ENCODE results near the gene CCDC194. TPM values are rescaled to one million over a fixed set of nuclear protein-coding genes. Genes with fewer than 3 reads are reported as not detected.

The CCDC194 gene
- total and polyA plus RNA-seq, 2 experiments from 2014 or later, result not detected

DNA sequence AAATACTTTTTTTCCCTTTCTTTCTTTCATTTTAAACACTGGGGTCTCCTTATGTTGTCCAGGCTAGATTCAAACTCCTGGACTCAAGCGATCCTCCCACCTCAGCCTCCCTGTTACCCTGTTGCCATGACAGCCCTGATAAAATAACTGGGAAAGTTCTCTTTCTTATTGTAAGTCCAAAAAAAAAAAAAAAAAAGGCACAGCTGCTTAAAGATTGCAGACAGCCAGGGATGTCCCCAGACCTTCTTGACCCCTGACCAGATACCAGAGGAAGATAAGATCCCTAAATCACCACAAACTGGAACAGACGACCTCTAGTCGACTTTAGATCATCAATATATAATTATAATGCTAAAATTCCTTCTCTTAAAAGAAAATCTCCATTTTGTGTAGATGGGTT lies 24.7 kb upstream of the CCDC194 start:
- H3K4me3 ChIP-seq, result peak overlapping the region; percentile 13

DNA sequence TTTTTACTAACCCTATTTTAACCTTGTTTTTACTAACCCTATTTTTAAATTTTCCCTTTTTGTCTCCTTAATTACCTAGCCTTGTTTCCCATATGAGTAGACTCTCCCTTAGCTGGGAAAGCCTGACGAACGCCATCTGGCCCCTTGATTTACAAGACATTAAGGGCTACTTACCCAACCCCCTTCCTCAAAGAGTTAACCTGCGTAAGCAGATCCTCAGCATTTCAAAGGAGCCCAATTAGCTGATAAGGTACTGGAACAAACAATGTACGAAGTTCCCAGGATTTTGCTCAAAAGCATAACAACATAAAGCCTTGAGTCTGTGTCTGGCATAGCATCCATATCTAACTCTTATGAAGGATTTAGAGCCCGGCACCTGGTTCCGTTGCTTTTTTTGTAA lies 21.1 kb upstream of the CCDC194 start:
- peak overlapping the region; percentile 79 for H3K4me2 ChIP-seq
- WGBS (ENCODE audit: low lambda C conversion rate, missing lambda C conversion rate), result 27% methylated on average over 6 of the region's 6 CpGs

More for the DNA sequence above, 24.7 kb upstream of the CCDC194 start:
- H3K27me3 ChIP-seq, result no peaks in the 10 kb centered on the region
- no peaks in the 10 kb centered on the region for H3K9me2 ChIP-seq (replicated peaks; ENCODE audit: insufficient read depth)
- H2AFZ ChIP-seq, result peak overlapping the region; percentile 64
- H3K4me1 ChIP-seq (ENCODE audit: insufficient read depth), result peaks cover 12% of the 10 kb centered on the region
- peak overlapping the region; percentile 76 for H3K27ac ChIP-seq
- 40% methylated on average over 3 of the region's 3 CpGs for WGBS (ENCODE audit: low lambda C conversion rate, missing lambda C conversion rate)
- peaks cover 2% of the 10 kb centered on the region for H3K79me2 ChIP-seq
- no peaks in the 10 kb centered on the region for H4K20me1 ChIP-seq (ENCODE audit: insufficient read depth, poor library complexity, severe bottlenecking)
- H3K4me2 ChIP-seq, result peak overlapping the region; percentile 75
- H3K9me3 ChIP-seq (ENCODE audit: low read depth), result no peaks in the 10 kb centered on the region
- TF ChIP-seq, protein P1, sequence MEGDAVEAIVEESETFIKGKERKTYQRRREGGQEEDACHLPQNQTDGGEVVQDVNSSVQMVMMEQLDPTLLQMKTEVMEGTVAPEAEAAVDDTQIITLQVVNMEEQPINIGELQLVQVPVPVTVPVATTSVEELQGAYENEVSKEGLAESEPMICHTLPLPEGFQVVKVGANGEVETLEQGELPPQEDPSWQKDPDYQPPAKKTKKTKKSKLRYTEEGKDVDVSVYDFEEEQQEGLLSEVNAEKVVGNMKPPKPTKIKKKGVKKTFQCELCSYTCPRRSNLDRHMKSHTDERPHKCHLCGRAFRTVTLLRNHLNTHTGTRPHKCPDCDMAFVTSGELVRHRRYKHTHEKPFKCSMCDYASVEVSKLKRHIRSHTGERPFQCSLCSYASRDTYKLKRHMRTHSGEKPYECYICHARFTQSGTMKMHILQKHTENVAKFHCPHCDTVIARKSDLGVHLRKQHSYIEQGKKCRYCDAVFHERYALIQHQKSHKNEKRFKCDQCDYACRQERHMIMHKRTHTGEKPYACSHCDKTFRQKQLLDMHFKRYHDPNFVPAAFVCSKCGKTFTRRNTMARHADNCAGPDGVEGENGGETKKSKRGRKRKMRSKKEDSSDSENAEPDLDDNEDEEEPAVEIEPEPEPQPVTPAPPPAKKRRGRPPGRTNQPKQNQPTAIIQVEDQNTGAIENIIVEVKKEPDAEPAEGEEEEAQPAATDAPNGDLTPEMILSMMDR (IDR thresholded peaks at IDR 0.05; ENCODE audit: poor library complexity), result no peak
- no peak for TF ChIP-seq EZH2phosphoT487 (IDR thresholded peaks at IDR 0.05; ENCODE audit: low read depth, severe bottlenecking, unreplicated experiment)
- no peak for TF ChIP-seq EZH2 (IDR thresholded peaks at IDR 0.05; ENCODE audit: borderline replicate concordance)
- no peaks in the 10 kb centered on the region for H3K36me3 ChIP-seq (replicated peaks; ENCODE audit: insufficient read depth, low read depth)
- no peak for DNase-seq (ENCODE audit: low spot score)

DNA sequence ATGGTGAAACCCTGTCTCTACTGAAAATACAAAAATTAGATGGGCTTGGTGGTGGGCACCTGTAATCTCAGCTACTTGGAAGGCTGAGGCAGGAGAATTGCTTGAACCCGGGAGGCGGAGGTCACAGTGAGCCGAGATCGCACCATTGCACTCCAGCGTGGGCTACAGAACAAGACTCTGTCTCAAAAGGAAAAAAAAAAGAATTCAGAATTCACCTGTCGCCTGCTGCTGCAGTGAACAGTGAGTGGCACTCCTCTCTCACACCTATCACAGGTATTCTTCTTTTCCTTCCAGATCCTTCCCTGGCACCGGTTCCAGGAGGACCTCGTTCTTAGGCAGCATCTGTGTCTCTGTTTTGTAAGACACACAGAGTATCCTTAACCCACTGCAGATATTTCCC lies 20.1 kb upstream of the CCDC194 start:
- no peak for TF ChIP-seq EZH2 (IDR thresholded peaks at IDR 0.05; ENCODE audit: borderline replicate concordance)
- no peak overlapping the region for H3K4me2 ChIP-seq
- H3K9me2 ChIP-seq (replicated peaks; ENCODE audit: insufficient read depth), result no peaks in the 10 kb centered on the region
- no peak overlapping the region for H3K4me3 ChIP-seq
- H3K4me1 ChIP-seq (ENCODE audit: insufficient read depth), result peaks cover 15% of the 10 kb centered on the region
- H3K36me3 ChIP-seq (replicated peaks; ENCODE audit: insufficient read depth, low read depth), result no peaks in the 10 kb centered on the region
- no peaks in the 10 kb centered on the region for H3K9me3 ChIP-seq (ENCODE audit: low read depth)
- no peaks in the 10 kb centered on the region for H3K27me3 ChIP-seq
- H4K20me1 ChIP-seq (ENCODE audit: insufficient read depth, poor library complexity, severe bottlenecking), result no peaks in the 10 kb centered on the region
- 79% methylated on average over 8 of the region's 8 CpGs for WGBS (ENCODE audit: low lambda C conversion rate, missing lambda C conversion rate)
- H3K79me2 ChIP-seq, result no peaks in the 10 kb centered on the region
- no peak for DNase-seq (ENCODE audit: low spot score)
- no peak overlapping the region for H2AFZ ChIP-seq
- no peak overlapping the region for H3K27ac ChIP-seq

More for the DNA sequence above, 21.1 kb upstream of the CCDC194 start:
- H3K9me2 ChIP-seq (replicated peaks; ENCODE audit: insufficient read depth), result no peaks in the 10 kb centered on the region
- H4K20me1 ChIP-seq (ENCODE audit: insufficient read depth, poor library complexity, severe bottlenecking), result no peaks in the 10 kb centered on the region
- peaks cover 17% of the 10 kb centered on the region for H3K4me1 ChIP-seq (ENCODE audit: insufficient read depth)
- H3K36me3 ChIP-seq (replicated peaks; ENCODE audit: insufficient read depth, low read depth), result no peaks in the 10 kb centered on the region
- H3K79me2 ChIP-seq, result no peaks in the 10 kb centered on the region
- peak overlapping the region; percentile 14 for H3K4me3 ChIP-seq
- peak overlapping the region; percentile 60 for H3K27ac ChIP-seq
- peak overlapping the region; percentile 61 for H2AFZ ChIP-seq
- no peak for TF ChIP-seq EZH2 (IDR thresholded peaks at IDR 0.05; ENCODE audit: borderline replicate concordance)
- TF ChIP-seq EZH2phosphoT487 (IDR thresholded peaks at IDR 0.05; ENCODE audit: low read depth, severe bottlenecking, unreplicated experiment), result no peak
- TF ChIP-seq, protein P1 (IDR thresholded peaks at IDR 0.05; ENCODE audit: poor library complexity), result no peak
- no peak for DNase-seq (ENCODE audit: low spot score)
- no peaks in the 10 kb centered on the region for H3K27me3 ChIP-seq
- H3K9me3 ChIP-seq (ENCODE audit: low read depth), result no peaks in the 10 kb centered on the region

DNA sequence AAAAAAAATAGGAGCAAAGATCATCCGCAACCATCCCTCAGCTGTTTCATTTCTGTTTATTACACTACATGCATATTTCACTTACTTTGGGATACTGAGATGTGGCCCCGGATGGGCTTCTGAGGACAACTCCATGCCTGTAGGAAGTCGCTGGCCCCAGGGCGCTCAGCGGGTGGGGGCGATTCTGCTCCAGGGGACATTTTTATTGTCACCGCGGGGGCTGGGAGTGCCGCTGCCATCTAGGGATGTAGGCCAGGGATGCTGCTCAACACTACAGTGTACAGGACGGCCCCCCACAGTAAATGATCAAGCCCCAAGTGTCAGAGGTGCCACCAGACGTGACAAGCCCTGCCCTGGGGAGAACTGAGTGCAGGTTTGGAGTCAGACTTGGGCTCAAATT lies 17.8 kb upstream of the CCDC194 start:
- Histone ChIP-seq H3K27me3 (no peaks in the 10 kb centered on the region), H4K20me1 (ENCODE audit: insufficient read depth, poor library complexity, severe bottlenecking) (no peaks in the 10 kb centered on the region), H3K4me3 (no peak overlapping the region), H3K9me2 (replicated peaks; ENCODE audit: insufficient read depth) (no peaks in the 10 kb centered on the region), H3K27ac (no peak overlapping the region), H3K4me2 (no peak overlapping the region), H3K9me3 (ENCODE audit: low read depth) (no peaks in the 10 kb centered on the region), H3K36me3 (replicated peaks; ENCODE audit: insufficient read depth, low read depth) (no peaks in the 10 kb centered on the region), H3K79me2 (no peaks in the 10 kb centered on the region), H3K4me1 (ENCODE audit: insufficient read depth) (peaks cover 11% of the 10 kb centered on the region), H2AFZ (no peak overlapping the region)
- TF ChIP-seq EZH2 (IDR thresholded peaks at IDR 0.05; ENCODE audit: borderline replicate concordance) (no peak), EZH2phosphoT487 (IDR thresholded peaks at IDR 0.05; ENCODE audit: low read depth, severe bottlenecking, unreplicated experiment) (no peak)
- TF ChIP-seq, protein P1 (IDR thresholded peaks at IDR 0.05; ENCODE audit: poor library complexity), result no peak
- no peak for DNase-seq (ENCODE audit: low spot score)
- WGBS (ENCODE audit: low lambda C conversion rate, missing lambda C conversion rate), result 71% methylated on average over 11 of the region's 11 CpGs
